ENCODE data around the gene VWA3A. TPM values are rescaled to one million over a fixed set of nuclear protein-coding genes. Genes with fewer than 3 reads are reported as not detected.

VWA3A gene
- total and polyA plus RNA-seq, 12 donors, result 0.01 to 1.1 (median 0.28) TPM; not detected in 1

DNA sequence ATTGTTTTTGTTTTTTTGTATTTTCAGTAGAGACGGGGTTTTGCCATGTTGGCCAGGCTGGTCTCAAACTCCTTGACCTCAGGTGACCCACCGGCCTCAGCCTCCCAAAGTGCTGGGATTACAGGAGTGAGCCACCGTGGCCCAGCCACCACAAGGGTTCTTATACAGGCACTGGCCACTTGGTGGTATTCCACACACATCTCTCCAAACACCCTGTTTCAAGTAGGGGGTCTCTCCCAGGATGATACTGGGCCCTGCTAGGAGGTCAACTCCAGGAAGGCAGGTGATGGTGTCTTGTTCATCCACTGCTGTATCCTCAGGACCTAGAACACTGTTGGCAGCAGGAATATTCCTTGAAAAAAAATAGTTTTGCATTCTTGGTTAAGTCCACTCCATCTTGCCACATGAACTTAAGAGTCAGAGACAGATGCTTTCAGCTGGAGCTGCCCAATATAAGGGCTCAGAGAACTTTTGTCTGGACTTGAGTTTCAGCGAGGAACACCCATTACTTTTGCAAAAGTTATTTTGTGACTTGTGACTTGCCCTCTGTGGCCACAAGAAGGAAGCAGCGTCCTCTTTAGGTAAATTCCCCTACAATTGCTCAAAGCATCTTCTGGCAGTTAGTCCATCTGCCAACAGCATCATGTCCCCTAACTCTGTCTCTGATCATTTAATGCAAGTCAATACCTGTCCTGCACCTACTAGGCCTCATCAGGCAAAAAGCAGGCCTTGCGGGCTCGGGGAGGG lies 106.4 kb downstream of the VWA3A start:
- TF ChIP-seq, protein P1, sequence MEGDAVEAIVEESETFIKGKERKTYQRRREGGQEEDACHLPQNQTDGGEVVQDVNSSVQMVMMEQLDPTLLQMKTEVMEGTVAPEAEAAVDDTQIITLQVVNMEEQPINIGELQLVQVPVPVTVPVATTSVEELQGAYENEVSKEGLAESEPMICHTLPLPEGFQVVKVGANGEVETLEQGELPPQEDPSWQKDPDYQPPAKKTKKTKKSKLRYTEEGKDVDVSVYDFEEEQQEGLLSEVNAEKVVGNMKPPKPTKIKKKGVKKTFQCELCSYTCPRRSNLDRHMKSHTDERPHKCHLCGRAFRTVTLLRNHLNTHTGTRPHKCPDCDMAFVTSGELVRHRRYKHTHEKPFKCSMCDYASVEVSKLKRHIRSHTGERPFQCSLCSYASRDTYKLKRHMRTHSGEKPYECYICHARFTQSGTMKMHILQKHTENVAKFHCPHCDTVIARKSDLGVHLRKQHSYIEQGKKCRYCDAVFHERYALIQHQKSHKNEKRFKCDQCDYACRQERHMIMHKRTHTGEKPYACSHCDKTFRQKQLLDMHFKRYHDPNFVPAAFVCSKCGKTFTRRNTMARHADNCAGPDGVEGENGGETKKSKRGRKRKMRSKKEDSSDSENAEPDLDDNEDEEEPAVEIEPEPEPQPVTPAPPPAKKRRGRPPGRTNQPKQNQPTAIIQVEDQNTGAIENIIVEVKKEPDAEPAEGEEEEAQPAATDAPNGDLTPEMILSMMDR (IDR thresholded peaks at IDR 0.05), result no peak
- WGBS, 2 donors, result 84 to 88% methylated on average over 7 of the region's 7 CpGs
- Histone ChIP-seq H3K27ac (peak overlapping the region in 6 of 10 donors; percentile 4 to 84 (median 50)), H3K4me3 (no peak overlapping the region), H3K27me3 (no peaks in the 10 kb centered on the region), H3K36me3 (no peaks in the 10 kb centered on the region), H3K9me3 (no peaks in the 10 kb centered on the region), H3K4me1 (peaks cover 0 to 27% (median 5%) of the 10 kb centered on the region in 9 donors)
- intact Hi-C loops (cut with DNase I), result loop anchor here in 4 of 10 donors (5.0 to 10.0 kb wide), 3 partner anchors 99 to 179 kb away; partner anchors contain the start of genes POLR3E (in 2 of the 4) and CDR2 (in 1 of the 4)
- ATAC-seq (no peak), DNase-seq (no peak)

DNA sequence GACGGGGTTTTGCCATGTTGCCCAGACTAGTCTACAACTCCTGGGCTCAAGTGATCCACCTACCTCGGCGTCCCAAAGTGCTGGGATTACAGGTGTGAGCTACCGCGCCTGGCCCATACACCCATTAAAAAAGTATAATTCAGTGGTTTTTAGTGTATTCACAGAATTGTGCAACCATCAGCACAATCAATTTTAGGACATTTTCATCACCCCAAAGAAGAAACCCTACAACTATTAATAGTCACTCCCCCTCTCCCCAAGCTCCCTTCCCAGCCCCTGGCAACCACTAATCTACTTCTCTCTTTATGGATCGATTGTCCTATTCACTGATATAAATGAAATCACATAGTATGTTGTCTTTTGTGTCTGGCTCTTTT lies 109.9 kb downstream of the VWA3A start:
- Histone ChIP-seq H3K36me3 (no peaks in the 10 kb centered on the region), H3K27ac (no peak overlapping the region), H3K27me3 (no peaks in the 10 kb centered on the region), H3K9me3 (no peaks in the 10 kb centered on the region), H3K4me1 (peaks cover 0 to 27% (median 10%) of the 10 kb centered on the region in 9 donors), H3K4me3 (no peak overlapping the region)
- TF ChIP-seq, protein P1 (IDR thresholded peaks at IDR 0.05), result no peak
- intact Hi-C loops (cut with DNase I), result loop anchor here in 1 of 10 donors (5.0 kb wide), 1 partner anchor 95 kb away; the partner anchor contains the start of gene POLR3E
- 92 to 94% methylated on average over 6 of the region's 6 CpGs for WGBS, 2 donors
- ATAC-seq (no peak), DNase-seq (no peak)

DNA sequence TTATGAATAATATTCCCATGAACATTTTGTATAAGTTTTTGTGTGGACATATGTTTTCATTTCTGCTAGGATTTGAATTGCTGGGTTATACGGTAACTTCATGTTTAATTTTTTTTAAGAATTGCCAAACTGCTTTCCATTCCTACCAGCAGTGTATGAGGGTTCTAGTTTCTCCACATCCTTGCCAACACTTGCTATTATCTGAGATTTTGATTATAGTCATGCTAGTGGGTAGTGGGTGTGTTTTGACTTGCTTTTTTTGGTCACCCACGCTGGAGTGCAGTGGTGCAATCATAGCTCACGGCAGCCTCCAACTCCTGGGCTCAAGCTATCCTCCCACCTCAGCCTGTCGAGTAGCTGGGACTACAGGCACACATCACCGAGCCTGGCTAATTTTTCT lies 110.8 kb downstream of the VWA3A start:
- Histone ChIP-seq H3K4me3 (no peak overlapping the region), H3K36me3 (no peaks in the 10 kb centered on the region), H3K4me1 (peaks cover 0 to 36% (median 19%) of the 10 kb centered on the region in 9 donors), H3K9me3 (no peaks in the 10 kb centered on the region), H3K27me3 (no peaks in the 10 kb centered on the region), H3K27ac (no peak overlapping the region)
- WGBS, 2 donors, result 87 to 88% methylated on average over 5 of the region's 5 CpGs
- DNase-seq, result no peak
- TF ChIP-seq, protein P1 (IDR thresholded peaks at IDR 0.05), result no peak
- no peak for ATAC-seq
- intact Hi-C loops (cut with DNase I), result loop anchor here in 1 of 10 donors (5.0 kb wide), 1 partner anchor 94 kb away; the partner anchor contains the start of gene POLR3E

DNA sequence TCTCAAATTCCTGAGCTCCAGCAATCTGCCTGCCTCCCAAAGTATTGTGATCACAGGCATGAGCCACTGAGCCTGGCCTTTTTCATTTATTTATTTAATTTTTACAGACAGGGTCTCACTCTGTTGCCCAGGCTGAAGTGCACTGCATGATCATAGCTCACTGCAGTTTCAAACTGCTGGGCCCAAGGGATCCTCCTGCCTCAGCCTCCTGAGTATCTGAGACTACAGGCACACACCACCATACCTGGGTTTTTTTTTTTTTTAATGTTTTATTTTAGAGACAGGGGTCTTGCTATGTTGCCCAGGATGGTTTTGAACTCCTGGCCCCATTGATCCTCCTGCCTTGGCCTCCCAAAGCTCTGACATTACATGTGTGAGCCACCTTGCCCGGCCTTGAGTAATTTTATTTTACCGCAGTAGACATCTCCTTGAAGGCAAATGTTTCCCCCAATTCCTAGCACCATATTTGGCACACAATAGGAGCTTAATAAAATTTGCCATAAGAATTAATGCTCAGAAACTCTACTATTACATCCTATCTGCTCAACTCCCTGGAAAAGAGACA lies 111.8 kb downstream of the VWA3A start:
- intact Hi-C loops (cut with DNase I), result loop anchor here in 1 of 10 donors (5.0 kb wide), 1 partner anchor 93 kb away; the partner anchor contains the start of gene POLR3E

More for the DNA sequence above, 111.8 kb downstream of the VWA3A start:
- Histone ChIP-seq H3K27me3 (no peaks in the 10 kb centered on the region), H3K4me3 (no peak overlapping the region), H3K4me1 (peaks cover 0 to 44% (median 28%) of the 10 kb centered on the region in 9 donors), H3K36me3 (no peaks in the 10 kb centered on the region), H3K9me3 (no peaks in the 10 kb centered on the region), H3K27ac (no peak overlapping the region)
- DNase-seq (no peak), ATAC-seq (no peak)
- TF ChIP-seq, protein P1 (IDR thresholded peaks at IDR 0.05), result no peak
- 98% methylated on average over 2 of the region's 2 CpGs for WGBS, 2 donors
